GM18858 (cell line): Measurements from ENCODE around the gene FAAP20.
A peak's percentile ranks its signal among the peaks of the same experiment; 100 is the strongest.

Source experiments
- ATAC-seq: cut with Tn5 transposase; IDR thresholded peaks from one replicate; pipeline ENCODE4 v1.9.1; 2021; ENCODE audit not compliant: unreplicated experiment

The FAAP20 gene

DNA sequence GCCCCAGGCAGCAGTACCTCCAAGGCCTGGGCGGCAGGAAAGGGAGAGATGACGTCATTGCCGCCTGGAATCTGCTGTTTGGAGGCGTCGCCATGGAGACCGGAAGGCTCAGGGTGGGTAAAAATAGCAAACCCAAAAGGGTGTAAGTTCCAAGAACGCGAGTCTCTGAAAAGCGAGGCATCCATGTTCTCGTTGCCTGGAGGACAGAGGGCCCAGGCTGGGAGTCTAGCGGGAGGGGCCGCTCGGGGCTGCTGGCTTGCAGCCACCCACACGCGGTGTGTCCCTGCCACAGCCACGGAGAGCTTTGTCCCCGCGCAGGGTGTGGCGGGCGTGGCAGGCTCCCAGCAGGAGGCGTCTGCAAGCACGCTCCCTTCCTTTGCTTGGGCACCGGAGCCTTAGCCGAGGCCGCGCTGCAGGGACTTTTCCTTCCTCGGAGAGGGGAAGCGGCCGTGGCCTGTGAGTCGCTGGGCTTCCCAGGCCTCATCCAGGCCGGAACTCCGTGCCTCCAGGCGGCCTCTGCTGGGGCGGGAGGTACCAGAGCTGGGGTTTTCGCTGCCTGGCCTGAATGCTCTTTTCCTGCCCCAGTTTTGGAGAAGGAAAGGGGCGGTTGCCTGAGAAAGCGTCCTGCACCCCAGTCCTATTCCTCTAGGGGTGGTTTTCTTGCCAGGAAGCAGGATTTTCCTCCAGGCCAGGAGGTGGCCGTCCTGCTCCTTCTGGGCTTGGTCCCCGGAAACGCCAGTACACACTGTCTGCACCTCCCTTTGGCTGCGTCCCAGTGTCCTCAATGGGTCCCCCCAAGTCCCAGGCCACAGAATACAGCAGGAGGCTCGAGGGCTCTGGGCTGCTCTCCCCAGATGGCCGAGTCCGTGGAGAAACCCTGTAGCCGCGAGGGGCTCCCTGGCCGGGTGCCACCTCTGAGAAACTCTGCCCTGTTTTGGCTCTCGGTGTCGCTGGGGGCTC, 18.2 kb upstream of the FAAP20 start:
- no peak for ATAC-seq

GRCh38 chr1:2212274-2212531, 17.6 kb upstream of the FAAP20 start:
- ATAC-seq, result no peak

GRCh38 chr1:2210786-2211185, 16.2 kb upstream of the FAAP20 start:
- no peak for ATAC-seq

- no peak for ATAC-seq
Observed at GRCh38 chr1:2210084-2210653, 15.6 kb upstream of the FAAP20 start.

DNA sequence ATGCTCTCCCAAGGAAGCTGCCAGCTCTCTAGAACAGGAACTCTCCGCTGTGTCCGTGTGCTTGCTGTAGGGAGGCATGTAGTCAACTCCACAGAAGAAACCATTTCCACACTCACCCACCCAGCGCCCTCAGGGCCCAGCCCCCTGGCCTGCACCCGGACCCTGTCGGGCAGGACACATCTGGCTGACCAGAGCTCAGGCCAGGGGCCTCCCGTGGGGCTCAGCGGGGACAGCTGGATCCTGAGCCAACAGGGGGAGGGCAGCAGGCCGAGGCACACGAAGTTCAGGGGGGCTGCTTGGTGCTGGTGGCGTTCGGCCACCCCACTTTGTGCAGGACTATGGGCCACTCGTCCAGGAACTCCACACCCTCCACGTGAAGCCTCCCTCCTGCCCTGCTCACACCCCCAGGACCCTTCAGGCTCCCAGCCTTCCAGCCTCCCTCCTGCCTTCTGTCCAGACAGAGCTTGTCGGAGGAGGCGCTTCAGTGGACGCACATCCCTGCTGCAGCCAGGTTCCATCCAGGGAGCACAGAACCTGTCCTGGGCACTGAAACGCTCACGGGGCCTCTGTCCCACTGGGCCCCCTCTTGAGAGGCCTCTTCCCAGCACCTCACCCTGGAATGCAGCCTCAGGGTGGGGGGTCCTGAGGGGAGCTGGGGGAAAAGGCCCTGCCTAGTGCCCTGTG, 15.0 kb upstream of the FAAP20 start:
- ATAC-seq, result no peak

DNA sequence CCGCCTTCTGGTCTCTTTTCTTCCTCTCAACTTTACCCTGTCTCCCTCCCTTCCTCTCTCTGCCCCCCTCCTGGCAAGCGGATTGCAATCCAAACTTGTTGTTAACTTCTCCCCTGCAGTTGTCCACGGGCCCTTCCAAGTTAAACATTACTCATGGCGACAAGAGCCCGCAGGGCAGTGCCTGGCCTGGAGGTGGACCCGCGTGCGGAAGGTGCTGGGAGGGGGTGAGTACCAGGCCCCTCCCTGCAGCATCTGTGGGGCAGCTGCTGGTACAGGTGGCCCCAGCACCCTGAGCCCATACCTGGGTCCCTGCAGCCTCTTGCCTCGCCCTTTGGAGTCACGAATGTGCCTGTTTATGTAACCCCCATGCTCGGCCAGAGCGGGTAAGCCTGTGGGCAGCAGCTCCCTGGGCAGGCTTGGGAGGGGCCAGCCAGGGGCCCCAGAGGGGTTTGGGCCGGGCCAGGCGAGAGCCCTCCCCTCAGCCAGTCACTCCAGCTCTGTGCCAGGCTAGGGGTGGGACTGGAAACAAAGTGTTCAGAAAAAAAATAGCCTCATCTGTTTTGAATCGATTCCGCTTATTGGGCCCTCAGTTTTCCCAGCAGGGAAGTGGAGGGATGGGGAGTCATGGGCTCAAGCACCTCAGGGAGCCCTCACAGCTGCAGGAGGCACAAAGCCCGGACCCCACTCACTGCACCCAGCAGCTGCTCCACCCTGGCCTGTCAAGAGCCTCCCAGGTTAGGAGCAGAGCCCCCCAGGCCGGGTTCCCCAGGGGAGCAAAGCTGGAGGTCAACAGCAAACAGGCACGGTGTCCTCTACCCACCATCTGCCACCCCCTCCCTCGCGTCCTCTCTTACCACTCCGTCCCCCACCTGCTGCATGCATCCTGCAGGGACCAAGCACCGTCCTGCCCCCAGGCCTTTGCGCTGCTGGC, 14.0 kb upstream of the FAAP20 start:
- ATAC-seq, result no peak

DNA sequence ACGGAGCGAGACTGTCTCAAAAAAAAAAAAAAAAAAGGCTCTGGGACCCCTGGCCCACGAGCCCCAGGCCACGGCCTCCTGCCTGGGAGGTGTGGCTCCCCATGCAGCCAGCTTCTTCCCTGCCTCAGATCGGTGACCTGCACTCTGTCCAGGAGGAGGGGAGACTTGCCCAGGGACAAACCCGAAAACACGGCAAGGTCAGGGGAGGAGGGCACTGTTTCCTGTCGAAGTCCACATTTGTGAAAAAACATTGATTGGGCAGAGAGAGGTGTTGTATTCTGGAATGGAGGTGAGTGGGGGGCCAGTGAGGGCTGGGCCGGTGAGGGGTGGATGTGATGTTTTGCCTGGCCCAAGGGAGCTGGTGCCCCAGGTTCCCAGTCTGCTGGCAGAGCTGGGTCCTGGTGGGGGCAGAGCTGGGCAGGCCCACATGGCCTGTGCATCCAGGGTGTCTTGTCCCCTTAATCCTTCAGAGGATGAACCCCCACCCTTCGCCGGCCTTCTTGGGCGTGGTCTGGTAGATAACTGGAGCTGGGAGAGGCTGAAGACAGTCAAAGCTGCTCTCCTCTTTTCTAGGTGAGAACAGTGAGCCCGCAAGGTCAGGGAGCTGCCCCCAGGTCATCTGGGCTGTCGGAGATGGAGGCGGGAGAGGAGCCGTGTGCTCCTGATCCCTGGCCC, 12.4 kb upstream of the FAAP20 start:
- no peak for ATAC-seq

- ATAC-seq, result peak; percentile 35
Observed at GRCh38 chr1:2205191-2205952, 10.8 kb upstream of the FAAP20 start.

- ATAC-seq, result no peak
Observed at GRCh38 chr1:2204415-2205190, 10.0 kb upstream of the FAAP20 start.

GRCh38 chr1:2203671-2204414, 9.3 kb upstream of the FAAP20 start:
- no peak for ATAC-seq

- ATAC-seq, result no peak
Observed at GRCh38 chr1:2202843-2203601, 8.4 kb upstream of the FAAP20 start.

- no peak for ATAC-seq
Observed at GRCh38 chr1:2202008-2202575, 7.5 kb upstream of the FAAP20 start.

DNA sequence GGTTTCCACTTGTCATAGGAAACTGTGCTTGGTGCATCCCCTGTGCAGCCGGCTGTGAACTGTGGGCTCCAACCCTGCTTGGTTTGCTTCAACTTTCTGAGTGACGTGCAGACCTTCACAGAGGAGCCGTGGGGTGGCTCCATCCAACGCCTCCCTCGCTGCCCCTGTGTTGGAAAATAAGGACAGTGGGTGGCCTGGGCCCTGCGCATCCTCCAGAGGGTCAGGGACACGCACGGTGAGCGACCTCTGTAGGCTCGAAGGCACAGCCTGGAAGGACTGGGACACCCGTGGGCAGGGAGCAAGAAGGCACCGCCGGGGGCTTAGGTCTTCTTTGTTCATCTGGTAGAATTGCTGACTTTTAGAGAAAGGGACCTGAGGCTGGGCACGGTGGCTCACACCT, 6.5 kb upstream of the FAAP20 start:
- ATAC-seq, result no peak

GRCh38 chr1:2200308-2200943, 5.9 kb upstream of the FAAP20 start:
- no peak for ATAC-seq

DNA sequence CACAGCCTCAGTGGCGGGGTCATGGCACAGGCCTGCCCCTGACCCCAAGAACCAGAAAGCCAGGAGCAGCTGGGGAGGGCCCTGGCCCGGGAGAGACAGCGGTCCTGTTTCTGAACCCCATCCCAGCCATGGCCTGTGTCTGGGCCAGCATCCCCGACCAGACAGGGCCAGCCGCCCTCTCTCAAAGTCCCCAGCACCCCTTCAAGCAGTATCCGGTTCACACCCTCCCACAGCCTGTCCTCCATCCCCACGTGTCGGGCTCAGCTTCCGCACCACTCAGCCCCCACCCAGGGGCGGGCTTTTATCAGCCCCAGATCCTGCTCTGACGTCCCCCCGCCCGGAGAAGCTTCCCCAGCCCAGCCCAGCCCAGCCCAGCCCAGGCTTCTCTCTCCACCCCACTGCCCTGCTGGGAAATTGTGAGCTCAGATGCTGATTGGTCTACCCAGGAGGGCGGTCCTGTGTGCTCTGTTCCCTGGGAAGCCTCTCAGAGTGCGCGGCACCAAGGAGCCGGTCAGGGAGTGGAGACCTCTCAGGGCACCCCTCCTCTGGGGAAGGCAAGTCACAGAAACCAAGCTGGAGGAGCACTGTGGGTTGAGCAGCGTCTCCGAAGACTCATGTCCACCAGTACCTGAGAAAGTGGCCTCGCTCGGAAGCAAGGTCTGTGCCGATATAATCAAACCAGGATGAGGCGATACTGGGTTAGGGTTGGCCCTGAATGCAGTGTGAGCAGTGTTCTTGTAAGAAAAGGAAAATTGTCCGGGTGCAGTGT, 4.7 kb upstream of the FAAP20 start:
- no peak for ATAC-seq

DNA sequence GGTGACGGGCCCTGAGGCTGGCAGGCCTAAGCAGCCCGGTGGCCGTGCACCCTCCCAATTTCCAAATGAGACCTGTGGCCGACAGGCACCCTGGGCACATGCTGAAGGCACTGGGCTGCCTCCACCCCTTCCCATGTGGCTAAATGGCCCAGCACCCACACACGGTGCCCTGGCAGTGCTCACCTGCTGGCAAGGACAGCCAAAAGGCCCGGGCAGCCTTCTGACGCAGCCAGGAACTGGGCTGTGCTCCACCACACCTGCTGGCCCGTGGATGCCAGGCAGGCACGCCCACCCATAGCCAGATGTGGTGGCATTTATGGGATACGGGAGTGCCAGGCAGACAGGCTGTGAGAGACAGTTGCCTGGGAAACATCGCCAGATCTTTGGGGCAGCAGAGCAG, 4.0 kb upstream of the FAAP20 start:
- no peak for ATAC-seq
